Astrocyte of the spinal cord (primary cell): ENCODE data around the gene UBAC2.

Experiments used
- DNase-seq: peaks from one replicate; pipeline ENCODE4 v3.0.0; 2011; ENCODE audit warnings: low read depth, low spot score
- H3K4me3 ChIP-seq: 2 replicates; pipeline ENCODE4 v1.5.1; 2011; ENCODE audit warnings: low read depth, mild to moderate bottlenecking, low read length, moderate library complexity
- CTCF ChIP-seq: IDR thresholded peaks from 2 replicates; pipeline ENCODE4 v1.5.1; 2012; ENCODE audit warnings: low read depth, mild to moderate bottlenecking, low read length, inconsistent platforms
- in situ Hi-C: cut with HindIII; loops from 2 replicates; pipeline ENCODE4 v1.10.0; 2017; ENCODE audit warnings: low sequenced_read_pairs

UBAC2 gene

DNA sequence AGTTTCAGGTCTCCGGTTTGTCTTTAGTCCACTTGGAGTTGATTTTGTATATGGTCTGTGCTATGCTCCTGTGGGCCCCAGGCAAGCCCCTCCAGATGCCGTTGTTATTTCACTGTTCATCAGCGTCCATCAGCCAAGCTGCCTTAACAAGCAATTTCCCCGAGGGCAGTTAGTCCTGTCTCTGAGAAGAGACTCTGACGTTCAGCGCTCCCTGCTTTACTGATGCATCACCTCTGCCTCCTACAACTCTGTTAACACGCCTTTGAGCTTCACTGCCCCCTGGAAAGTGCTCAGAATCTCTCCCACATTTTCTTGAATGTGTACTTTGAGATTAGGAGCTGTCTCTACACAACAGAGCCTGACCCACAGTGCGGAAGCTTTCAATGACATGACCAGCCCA, 41.8 kb upstream of the UBAC2 start:
- DNase-seq = no peak
- H3K4me3 ChIP-seq = no peak overlapping the region
- TF ChIP-seq CTCF = no peak
- in situ Hi-C loops = no loop called here

- no peak for DNase-seq
- in situ Hi-C loops = no loop called here
- no peak for TF ChIP-seq CTCF
- H3K4me3 ChIP-seq = no peak overlapping the region
Observed at GRCh38 chr13:99159331-99160061, 41.2 kb upstream of the UBAC2 start.

DNA sequence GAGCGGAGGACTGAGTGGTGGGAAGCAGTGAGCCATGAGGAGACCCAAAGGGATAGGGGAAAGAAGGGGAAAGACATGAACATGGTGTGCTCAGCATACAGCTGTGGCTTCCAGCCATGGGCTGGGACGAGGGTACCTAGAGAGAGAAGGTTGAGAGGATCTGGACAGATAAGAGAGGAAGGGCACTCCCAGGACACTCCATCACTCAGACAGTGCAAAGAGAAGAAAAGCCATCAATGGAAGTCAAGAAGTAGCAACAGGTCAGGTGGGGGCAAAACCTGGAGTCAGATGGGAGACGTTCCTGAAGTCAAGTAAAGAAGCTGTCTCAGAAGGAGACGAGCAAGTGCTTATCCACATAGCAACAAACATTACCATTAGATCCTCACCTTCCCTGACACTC, 40.2 kb upstream of the UBAC2 start:
- DNase-seq = no peak
- no peak for TF ChIP-seq CTCF
- no peak overlapping the region for H3K4me3 ChIP-seq
- in situ Hi-C loops = no loop called here

DNA sequence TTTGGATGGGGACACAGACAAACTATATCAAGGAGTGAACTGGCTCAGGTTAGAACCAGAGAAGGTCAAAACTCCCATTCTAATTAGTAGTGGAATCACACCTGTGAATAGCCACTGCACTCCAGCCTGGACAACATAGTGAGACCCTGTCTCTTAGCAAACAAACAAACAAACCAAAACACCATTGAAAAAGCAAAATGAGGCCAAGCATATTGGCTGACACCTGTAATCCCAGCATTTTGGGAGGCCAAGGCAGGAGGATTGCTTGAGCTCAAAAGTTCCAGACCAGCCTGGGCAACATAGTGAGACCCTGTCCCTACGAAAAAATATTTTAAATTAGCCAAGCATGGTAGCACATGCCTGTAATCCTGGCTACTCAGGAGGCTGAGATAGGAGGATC, 39.1 kb upstream of the UBAC2 start:
- in situ Hi-C loops = no loop called here
- DNase-seq = no peak
- no peak for TF ChIP-seq CTCF
- H3K4me3 ChIP-seq = no peak overlapping the region

DNA sequence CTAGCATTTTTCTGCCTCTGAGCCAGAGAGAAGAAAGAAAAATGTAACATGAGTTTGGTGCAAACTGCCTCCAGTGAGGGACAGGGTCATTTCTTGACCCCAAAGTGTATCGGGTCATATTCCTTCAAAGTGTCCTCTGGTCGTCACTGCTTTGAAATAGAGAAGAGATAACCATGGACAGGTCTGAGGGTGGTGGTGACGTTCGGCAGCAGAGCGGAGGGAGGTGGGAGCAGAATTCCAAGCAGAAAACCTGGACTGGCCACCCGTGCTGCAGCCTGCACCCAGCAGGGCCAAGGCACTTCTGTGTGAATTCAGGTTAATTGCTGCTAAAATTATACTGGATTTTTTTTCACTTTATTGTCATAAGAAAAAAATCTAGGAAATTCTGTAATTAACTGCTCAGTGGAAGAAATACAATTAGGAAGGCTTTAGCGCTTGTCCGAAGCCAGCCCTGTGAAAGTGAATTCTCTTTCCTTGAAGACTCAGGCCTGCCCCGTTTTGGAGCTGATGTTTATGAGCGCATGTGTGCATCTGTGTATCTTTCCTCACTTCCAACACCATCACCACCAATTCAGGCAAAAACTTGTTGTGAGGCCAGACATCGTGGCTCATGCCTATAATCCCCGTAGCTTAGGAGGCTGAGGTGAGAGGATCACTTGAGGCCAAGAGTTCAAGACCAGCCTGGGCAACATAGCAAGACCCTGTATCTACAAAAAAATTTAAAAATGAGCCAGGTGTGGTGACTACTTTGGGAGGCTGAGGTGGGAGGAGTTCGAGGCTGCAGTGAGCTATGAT, 37.9 kb upstream of the UBAC2 start:
- no peak for DNase-seq
- no peak for TF ChIP-seq CTCF
- no peak overlapping the region for H3K4me3 ChIP-seq
- in situ Hi-C loops = no loop called here

DNA sequence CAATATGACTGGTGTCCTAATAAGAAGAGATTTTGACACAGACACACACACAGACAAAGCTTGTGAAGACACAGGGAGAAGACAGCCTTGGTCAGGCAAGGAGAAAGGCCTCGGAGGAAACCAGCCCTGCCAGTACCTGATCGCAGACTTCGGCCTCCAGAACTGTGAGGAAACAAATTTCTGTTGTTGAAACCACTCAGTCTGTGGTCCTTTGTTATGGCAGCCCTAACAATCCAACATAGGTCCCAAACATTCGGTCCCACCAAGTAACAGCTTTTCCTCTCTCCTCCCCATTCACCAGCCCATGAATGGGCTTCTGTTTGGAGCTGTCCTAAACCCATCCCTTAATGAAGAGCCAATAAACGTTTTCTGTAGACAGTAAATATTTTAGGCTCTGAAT, 36.4 kb upstream of the UBAC2 start:
- no peak overlapping the region for H3K4me3 ChIP-seq
- no peak for TF ChIP-seq CTCF
- no peak for DNase-seq
- in situ Hi-C loops = no loop called here
